ENCODE data around the gene ACACA. TPM values are rescaled to one million over a fixed set of nuclear protein-coding genes. Genes with fewer than 3 reads are reported as not detected.

The ACACA gene
- total and polyA plus RNA-seq, 9 of the 15 experiments (the other 6 are each of a cell fraction or from before 2014, with no cell fraction given): 35.9 to 135 (median 88.4) TPM

DNA sequence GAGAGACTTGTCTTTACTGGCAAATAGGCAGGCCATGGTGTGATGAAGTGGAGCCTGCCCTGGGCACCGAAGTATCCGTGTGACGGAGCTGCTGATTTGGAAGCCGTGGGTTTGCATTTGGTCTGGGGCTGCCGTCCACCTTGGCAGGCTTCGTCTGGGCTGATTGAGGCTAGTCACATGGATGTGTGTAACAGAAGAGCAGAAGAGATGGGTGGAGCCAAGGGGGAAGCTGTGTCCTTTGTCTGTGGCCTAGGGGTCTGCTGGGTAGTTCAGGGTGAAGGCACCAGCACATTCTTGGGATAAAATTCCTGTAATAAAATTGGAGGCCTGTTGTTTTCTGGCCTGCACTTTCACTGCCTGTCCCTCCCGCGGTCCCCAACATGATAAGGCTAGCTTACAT is 351.7 kb downstream of the ACACA start (continued):
- TF ChIP-seq SRSF3 (IDR thresholded peaks at IDR 0.05; ENCODE audit: insufficient read depth, low read length): no peak
- TF ChIP-seq ZNF263 (CRISPR knock-in tag; IDR thresholded peaks at IDR 0.05; ENCODE audit: borderline replicate concordance): no peak
- no peak for TF ChIP-seq TAL1 (IDR thresholded peaks at IDR 0.05)
- TF ChIP-seq TFAM (CRISPR knock-in tag; conservative IDR thresholded peaks at IDR 0.05): no peak
- TF ChIP-seq, protein P1, sequence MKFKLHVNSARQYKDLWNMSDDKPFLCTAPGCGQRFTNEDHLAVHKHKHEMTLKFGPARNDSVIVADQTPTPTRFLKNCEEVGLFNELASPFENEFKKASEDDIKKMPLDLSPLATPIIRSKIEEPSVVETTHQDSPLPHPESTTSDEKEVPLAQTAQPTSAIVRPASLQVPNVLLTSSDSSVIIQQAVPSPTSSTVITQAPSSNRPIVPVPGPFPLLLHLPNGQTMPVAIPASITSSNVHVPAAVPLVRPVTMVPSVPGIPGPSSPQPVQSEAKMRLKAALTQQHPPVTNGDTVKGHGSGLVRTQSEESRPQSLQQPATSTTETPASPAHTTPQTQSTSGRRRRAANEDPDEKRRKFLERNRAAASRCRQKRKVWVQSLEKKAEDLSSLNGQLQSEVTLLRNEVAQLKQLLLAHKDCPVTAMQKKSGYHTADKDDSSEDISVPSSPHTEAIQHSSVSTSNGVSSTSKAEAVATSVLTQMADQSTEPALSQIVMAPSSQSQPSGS (CRISPR knock-in tag; IDR thresholded peaks at IDR 0.05): no peak
- TF ChIP-seq ETV5 (CRISPR knock-in tag; IDR thresholded peaks at IDR 0.05; ENCODE audit: low read depth): no peak
- TF ChIP-seq RBFOX2 (IDR thresholded peaks at IDR 0.05; ENCODE audit: low read depth, low read length): no peak

DNA sequence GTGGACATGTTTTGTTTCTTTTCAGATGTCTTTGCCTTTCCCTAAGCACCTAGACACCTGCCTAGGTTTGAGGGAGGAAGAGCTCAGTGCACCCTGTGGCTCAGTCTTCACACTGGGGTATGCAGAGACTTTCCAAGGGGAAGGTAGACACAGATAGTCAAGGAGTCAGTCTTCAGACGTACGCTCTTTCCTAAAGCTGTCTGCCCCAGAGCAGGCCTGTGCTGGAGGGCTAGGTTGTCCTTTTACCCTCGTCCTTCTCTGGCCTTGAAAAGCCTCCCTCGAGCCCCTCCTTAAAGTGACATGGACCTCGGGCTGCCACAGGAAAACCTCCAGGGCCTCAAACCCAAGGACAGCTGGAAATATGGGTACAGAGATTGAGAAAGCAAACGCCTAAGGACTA is 354.2 kb downstream of the ACACA start:
- no peak overlapping the region for H2AFZ ChIP-seq (ENCODE audit: low read depth, low read length)
- no peaks in the 10 kb centered on the region for H3K27me3 ChIP-seq (ENCODE audit: control insufficient read depth in 2 of 2, insufficient read depth in 2 of 2, low read length in 2 of 2)
- in situ Hi-C loops (cut with MboI): loop anchor here (5.0 kb wide), 1 partner anchor 420 kb away; no protein-coding TSS in a partner anchor
- POLR2A ChIA-PET: interaction anchor here (1.5 kb wide), 1 partner anchor 8 kb away, joined by 5 read pairs; no protein-coding TSS in a partner anchor
- no peak overlapping the region for H3K4me2 ChIP-seq (ENCODE audit: insufficient read depth, low read length)
- H4K20me1 ChIP-seq (replicated peaks; ENCODE audit: control insufficient read depth, insufficient read depth, low read length): peaks cover 9% of the 10 kb centered on the region; the same call in 1 of the 2 replicates
- H3K79me2 ChIP-seq (ENCODE audit: control insufficient read depth, insufficient read depth, low read length): no peaks in the 10 kb centered on the region
- DNase-seq (ENCODE audit: extremely low read depth in 1 of 4, low spot score in 3 of 4) (no peak), FAIRE-seq (no peak), ATAC-seq (no peak)
- no peak overlapping the region for H3K4me3 ChIP-seq
- no peak for TF ChIP-seq ILK (tag; IDR thresholded peaks at IDR 0.05; ENCODE audit: borderline replicate concordance, low read depth)
- no peak for TF ChIP-seq FOS (IDR thresholded peaks at IDR 0.05; ENCODE audit: extremely low read depth, insufficient read length)
- TF ChIP-seq, protein P2, sequence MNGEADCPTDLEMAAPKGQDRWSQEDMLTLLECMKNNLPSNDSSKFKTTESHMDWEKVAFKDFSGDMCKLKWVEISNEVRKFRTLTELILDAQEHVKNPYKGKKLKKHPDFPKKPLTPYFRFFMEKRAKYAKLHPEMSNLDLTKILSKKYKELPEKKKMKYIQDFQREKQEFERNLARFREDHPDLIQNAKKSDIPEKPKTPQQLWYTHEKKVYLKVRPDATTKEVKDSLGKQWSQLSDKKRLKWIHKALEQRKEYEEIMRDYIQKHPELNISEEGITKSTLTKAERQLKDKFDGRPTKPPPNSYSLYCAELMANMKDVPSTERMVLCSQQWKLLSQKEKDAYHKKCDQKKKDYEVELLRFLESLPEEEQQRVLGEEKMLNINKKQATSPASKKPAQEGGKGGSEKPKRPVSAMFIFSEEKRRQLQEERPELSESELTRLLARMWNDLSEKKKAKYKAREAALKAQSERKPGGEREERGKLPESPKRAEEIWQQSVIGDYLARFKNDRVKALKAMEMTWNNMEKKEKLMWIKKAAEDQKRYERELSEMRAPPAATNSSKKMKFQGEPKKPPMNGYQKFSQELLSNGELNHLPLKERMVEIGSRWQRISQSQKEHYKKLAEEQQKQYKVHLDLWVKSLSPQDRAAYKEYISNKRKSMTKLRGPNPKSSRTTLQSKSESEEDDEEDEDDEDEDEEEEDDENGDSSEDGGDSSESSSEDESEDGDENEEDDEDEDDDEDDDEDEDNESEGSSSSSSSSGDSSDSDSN (IDR thresholded peaks at IDR 0.05; ENCODE audit: borderline replicate concordance in 1 of 2, low read depth in 2 of 2, low read length in 2 of 2): no peak
- TF ChIP-seq RBFOX2 (IDR thresholded peaks at IDR 0.05; ENCODE audit: low read depth, low read length): no peak
- TF ChIP-seq, protein P3, sequence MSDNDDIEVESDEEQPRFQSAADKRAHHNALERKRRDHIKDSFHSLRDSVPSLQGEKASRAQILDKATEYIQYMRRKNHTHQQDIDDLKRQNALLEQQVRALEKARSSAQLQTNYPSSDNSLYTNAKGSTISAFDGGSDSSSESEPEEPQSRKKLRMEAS (CRISPR knock-in tag; IDR thresholded peaks at IDR 0.05): no peak
- TF ChIP-seq PTTG1 (tag; IDR thresholded peaks at IDR 0.05; ENCODE audit: low read depth): no peak
- no peak for TF ChIP-seq ZNF146 (CRISPR knock-in tag; IDR thresholded peaks at IDR 0.05; ENCODE audit: unreplicated experiment)
- whole genome bisulfite sequencing (ENCODE audit: insufficient coverage, low coverage, missing lambda C conversion rate): 90% methylated on average over 6 of the region's 6 CpGs
- no peak overlapping the region for H3K27ac ChIP-seq (ENCODE audit: extremely low read depth, low read depth, low read length)
- no peaks in the 10 kb centered on the region for H3K9me1 ChIP-seq (ENCODE audit: control insufficient read depth, insufficient read depth, low read length)
- BruUV-seq (replicated peaks): no TSS peak
- CTCF ChIA-PET (ENCODE audit: low intra/inter-chr PET ratio): no interaction called here
- H3K9me3 ChIP-seq (replicated peaks; ENCODE audit: control insufficient read depth, insufficient read depth, low read depth, low read length): no peaks in the 10 kb centered on the region
- H3K36me3 ChIP-seq (ENCODE audit: control insufficient read depth, insufficient read depth, low read length): peaks cover 45% of the 10 kb centered on the region; the same call in 2 of the 3 replicates
- H3K9ac ChIP-seq (ENCODE audit: insufficient read depth in 1 of 2, low read depth in 2 of 2, low read length in 2 of 2): no peak overlapping the region
- intact Hi-C loops (cut with micrococcal nuclease): no loop called here
- peaks cover 0 to 1% of the 10 kb centered on the region in 2 experiments; a peak in 1 of 5 replicates for H3K4me1 ChIP-seq (replicated peaks in 1 of 2; ENCODE audit: control insufficient read depth in 2 of 2, insufficient read depth in 2 of 2, low read length in 2 of 2)

Data from K562 (cell line).